Mesenteric fat pad (tissue), 1 donor: ENCODE data around the gene GORASP2. TPM values are rescaled to one million over a fixed set of nuclear protein-coding genes. Genes with fewer than 3 reads are reported as not detected.

Source experiments
- DNase-seq: peaks from one replicate; pipeline ENCODE4 v3.0.0-alpha.2; 2020; ENCODE audit warnings: low spot score
- total RNA-seq: library from RNA; stranded (reverse); fragmentation: NEBNext Ultra II Directional; extraction: Animal tissue kit (Norgen Biotek cat#: 25700); gene quantifications from one replicate; pipeline ENCODE4 v1.2.1, GENCODE V29; 2021
- donor health status: DM: yes; HTN: yes; CAD: no.

Gene GORASP2
- total RNA-seq, 1 donor from 2014 or later = 78.2 TPM

GRCh38 chr2:170996316-170996715 lies 67.3 kb downstream of the GORASP2 start:
- DNase-seq = no peak

- DNase-seq = no peak
These were observed 69.0 kb downstream of the GORASP2 start for GRCh38 chr2:170997893-170998597.

- DNase-seq = no peak
These were observed 70.6 kb downstream of the GORASP2 start for GRCh38 chr2:170999654-171000053.

- DNase-seq = no peak
These were observed 75.3 kb downstream of the GORASP2 start for GRCh38 chr2:171004363-171004762.

GRCh38 chr2:171004833-171005232 lies 75.8 kb downstream of the GORASP2 start:
- no peak for DNase-seq

GRCh38 chr2:171008550-171009205 lies 79.6 kb downstream of the GORASP2 start:
- no peak for DNase-seq

GRCh38 chr2:171009386-171009785 lies 80.3 kb downstream of the GORASP2 start:
- no peak for DNase-seq

- DNase-seq = no peak
These were observed 84.8 kb downstream of the GORASP2 start for GRCh38 chr2:171013851-171014250.

GRCh38 chr2:171016125-171016524 lies 87.1 kb downstream of the GORASP2 start:
- no peak for DNase-seq

Other genes starting within 250 kb of the GORASP2 start
- gene SP5, start 213.9 kb upstream of the GORASP2 start, total RNA-seq = 0.26 TPM
- not detected for gene ERICH2, start 158.9 kb upstream of the GORASP2 start, total RNA-seq
- not detected for gene GAD1, start 112.4 kb upstream of the GORASP2 start, total RNA-seq
- gene TLK1, start 231.6 kb downstream of the GORASP2 start, total RNA-seq = 49.6 TPM